Nucleus accumbens (tissue), 56 donors: ENCODE measurements around the gene TM4SF5.
"Not testable (repeated sequence)": the region's sequence is repeated elsewhere in the genome, so short reads cannot be mapped to it uniquely, and the experiment has no call there.

Experiments
- DNase-seq, 56 donors: peaks; one replicate each; lab custom pipeline; 2025; lab: John Stamatoyannopoulos, UW

Gene TM4SF5

GRCh38 chr17:4823373-4824089, 51.8 kb downstream of the TM4SF5 start:
- no peak for DNase-seq

GRCh38 chr17:4827399-4827798, 55.7 kb downstream of the TM4SF5 start:
- DNase-seq, result no peak

DNA sequence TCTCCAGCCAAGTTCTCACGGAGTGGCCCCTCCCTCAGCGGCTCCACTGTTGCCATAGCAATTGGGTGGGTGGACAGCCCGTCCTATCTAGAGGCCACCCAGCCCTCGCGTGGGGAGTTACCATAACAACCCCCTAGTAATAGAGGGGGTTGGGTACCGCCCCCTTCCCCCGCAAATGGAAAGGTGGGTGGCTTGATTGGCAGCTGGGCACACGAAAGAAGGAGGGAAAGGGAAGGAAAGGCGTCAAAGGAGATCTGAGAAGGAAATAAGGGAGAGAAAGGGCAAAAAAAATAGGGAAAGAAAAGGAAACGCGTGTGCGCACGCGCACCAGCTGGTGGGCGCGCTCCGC, 61.1 kb downstream of the TM4SF5 start:
- not testable (repeated sequence) for DNase-seq
